Activated CD4-positive, alpha-beta T cell treated with anti-CD3 and anti-CD28 coated beads for 36 hours (primary cell): ENCODE measurements around the gene FOLR2. TPM values are rescaled to one million over a fixed set of nuclear protein-coding genes. Genes with fewer than 3 reads are reported as not detected.
"Not testable (repeated sequence)": the region's sequence is repeated elsewhere in the genome, so short reads cannot be mapped to it uniquely, and the experiment has no call there.

Experiments used
- ATAC-seq: fragments of 200-7000 bp; cut with Tn5 transposase; one replicate; pipeline ENCODE4 v1.10.0; 2021; ENCODE audit warnings: mild to moderate bottlenecking, moderate library complexity
- CTCF ChIA-PET: fragments of 350-600 bp; sonication (Branson Sonifier 250); formaldehyde crosslinking; loops from one replicate; lab custom pipeline; 2021; ENCODE audit warnings: antibody characterized with exemption; lab: Charles Lee
- POLR2A ChIA-PET: fragments of 350-600 bp; sonication (Branson Sonifier 250); formaldehyde crosslinking; loops from one replicate; lab custom pipeline; 2021; ENCODE audit warnings: antibody characterized with exemption, inconsistent platforms; lab: Charles Lee
- DNase-seq: peaks from one replicate; pipeline ENCODE4 v3.0.0-alpha.2; 2020
- H3K27ac Mint-ChIP-seq: one replicate; pipeline ENCODE4 v1.8.0; 2021; ENCODE audit warnings: mixed read lengths
- H3K27me3 Mint-ChIP-seq: one replicate; pipeline ENCODE4 v1.8.0; 2021; ENCODE audit warnings: mixed read lengths
- H3K36me3 Mint-ChIP-seq: one replicate; pipeline ENCODE4 v1.8.0; 2021; ENCODE audit warnings: low read depth, mixed read lengths
- H3K4me1 Mint-ChIP-seq: one replicate; pipeline ENCODE4 v1.8.0; 2021; ENCODE audit warnings: mixed read lengths
- H3K4me3 Mint-ChIP-seq: one replicate; pipeline ENCODE4 v1.8.0; 2021; ENCODE audit warnings: mild to moderate bottlenecking, moderate library complexity, mixed read lengths
- H3K9me3 Mint-ChIP-seq: one replicate; pipeline ENCODE4 v1.8.0; 2021; ENCODE audit warnings: low read depth, mixed read lengths
- intact Hi-C, 2 experiments: fragments of 100-400 bp; cut with DNase I in 1 of 2; cut with micrococcal nuclease in 1 of 2; formaldehyde crosslinking; loops; one replicate each; pipeline versions ENCODE4 v1.14.2 to v1.15.1; 2022 to 2024; cut with DNase I, micrococcal nuclease
- total RNA-seq, 2 experiments: library from RNA; stranded (reverse); gene quantifications; one replicate each; pipeline ENCODE4 v1.2.3, GENCODE V29; 2021

Gene FOLR2
- not detected for total RNA-seq

- POLR2A ChIA-PET, result no interaction called here
- intact Hi-C loops, result no loop called here
- CTCF ChIA-PET, result interaction anchor here (0.6 to 1.1 kb wide), 2 partner anchors 73 to 238 kb away, joined by 3 read pairs; no protein-coding TSS in a partner anchor
Measured at GRCh38 chr11:72216638-72217037, at the start of gene FOLR2. Gene FOLR2 (plus strand): TSS chr11:72216794. CDS start chr11:72218585, 1,791 bp downstream.

GRCh38 chr11:72169046-72169555 lies 47.5 kb upstream of the FOLR2 start:
- H3K36me3 Mint-ChIP-seq, H3K27me3 Mint-ChIP-seq, intact Hi-C loops, DNase-seq, H3K9me3 Mint-ChIP-seq, POLR2A ChIA-PET, H3K27ac Mint-ChIP-seq, H3K4me3 Mint-ChIP-seq, ATAC-seq, H3K4me1 Mint-ChIP-seq: not testable (repeated sequence)
- CTCF ChIA-PET, result interaction anchor here (0.6 to 0.7 kb wide), 2 partner anchors 137 to 327 kb away, joined by 3 read pairs; no protein-coding TSS in a partner anchor

More at GRCh38 chr11:72216638-72217037, at the start of gene FOLR2:
- no peaks in the 10 kb centered on the region for H3K9me3 Mint-ChIP-seq
- no peaks in the 10 kb centered on the region for H3K4me1 Mint-ChIP-seq
- DNase-seq, result no peak
- no peak for ATAC-seq
- H3K27ac Mint-ChIP-seq, result no peak within 1 kb of the TSS
- H3K36me3 Mint-ChIP-seq, result no peaks in the 10 kb centered on the region
- peaks cover 21% of the 10 kb centered on the region for H3K27me3 Mint-ChIP-seq
- no peak within 1 kb of the TSS for H3K4me3 Mint-ChIP-seq

- H3K9me3 Mint-ChIP-seq, H3K4me1 Mint-ChIP-seq, POLR2A ChIA-PET, H3K4me3 Mint-ChIP-seq, intact Hi-C loops, H3K36me3 Mint-ChIP-seq, DNase-seq, ATAC-seq, H3K27ac Mint-ChIP-seq, H3K27me3 Mint-ChIP-seq: not testable (repeated sequence)
- CTCF ChIA-PET, result interaction anchor here (0.6 kb wide), 1 partner anchor 137 kb away, joined by 3 read pairs; no protein-coding TSS in a partner anchor
Measured at GRCh38 chr11:72169754-72170153, 46.8 kb upstream of the FOLR2 start.

GRCh38 chr11:72172043-72172442 lies 44.6 kb upstream of the FOLR2 start:
- ATAC-seq, DNase-seq, H3K4me1 Mint-ChIP-seq, POLR2A ChIA-PET, H3K36me3 Mint-ChIP-seq, H3K27ac Mint-ChIP-seq, CTCF ChIA-PET, intact Hi-C loops, H3K4me3 Mint-ChIP-seq, H3K27me3 Mint-ChIP-seq, H3K9me3 Mint-ChIP-seq: not testable (repeated sequence)

GRCh38 chr11:72173291-72173690 lies 43.3 kb upstream of the FOLR2 start:
- H3K27ac Mint-ChIP-seq, result no peak overlapping the region
- ATAC-seq, result no peak
- no peaks in the 10 kb centered on the region for H3K36me3 Mint-ChIP-seq
- intact Hi-C loops, result no loop called here
- CTCF ChIA-PET, result interaction anchor here (1.0 kb wide), 1 partner anchor 29 kb away, joined by 3 read pairs; no protein-coding TSS in a partner anchor
- no peaks in the 10 kb centered on the region for H3K4me1 Mint-ChIP-seq
- H3K4me3 Mint-ChIP-seq, result no peak overlapping the region
- peaks cover 2% of the 10 kb centered on the region for H3K27me3 Mint-ChIP-seq
- DNase-seq, result no peak
- H3K9me3 Mint-ChIP-seq, result no peaks in the 10 kb centered on the region
- POLR2A ChIA-PET, result no interaction called here

GRCh38 chr11:72174302-72175070 lies 42.1 kb upstream of the FOLR2 start:
- CTCF ChIA-PET, result interaction anchor here (0.5 to 1.0 kb wide), 3 partner anchors 8 to 260 kb away, joined by 3 to 4 read pairs (median 4); partner anchors contain the start of gene CLPB
- no peak for DNase-seq

GRCh38 chr11:72177656-72178055 lies 38.9 kb upstream of the FOLR2 start:
- H3K36me3 Mint-ChIP-seq, result no peaks in the 10 kb centered on the region
- CTCF ChIA-PET, result interaction anchor here (1.6 kb wide), 1 partner anchor 34 kb away, joined by 6 read pairs; no protein-coding TSS in a partner anchor
- no peak for ATAC-seq
- no peak overlapping the region for H3K27ac Mint-ChIP-seq
- no peak overlapping the region for H3K4me3 Mint-ChIP-seq
- intact Hi-C loops, result no loop called here
- H3K27me3 Mint-ChIP-seq, result peaks cover 2% of the 10 kb centered on the region
- H3K4me1 Mint-ChIP-seq, result peaks cover 10% of the 10 kb centered on the region
- POLR2A ChIA-PET, result no interaction called here
- no peaks in the 10 kb centered on the region for H3K9me3 Mint-ChIP-seq
- no peak for DNase-seq

More at GRCh38 chr11:72174302-72175070, 42.1 kb upstream of the FOLR2 start:
- POLR2A ChIA-PET, result no interaction called here
- Mint-ChIP-seq H3K9me3 (no peaks in the 10 kb centered on the region), H3K4me1 (no peaks in the 10 kb centered on the region), H3K27me3 (peaks cover 2% of the 10 kb centered on the region), H3K27ac (no peak overlapping the region), H3K36me3 (no peaks in the 10 kb centered on the region), H3K4me3 (no peak overlapping the region)
- ATAC-seq, result no peak
- intact Hi-C loops, result no loop called here

GRCh38 chr11:72179049-72179803 lies 37.4 kb upstream of the FOLR2 start:
- H3K27me3 Mint-ChIP-seq, result peaks cover 6% of the 10 kb centered on the region
- POLR2A ChIA-PET, result no interaction called here

GRCh38 chr11:72179804-72180396 lies 36.7 kb upstream of the FOLR2 start:
- Mint-ChIP-seq H3K27ac (peak overlapping the region; percentile 12), H3K4me3 (no peak overlapping the region)
- DNase-seq, result peak; percentile 16

More at GRCh38 chr11:72179049-72179803, 37.4 kb upstream of the FOLR2 start:
- no peak for DNase-seq
- Mint-ChIP-seq H3K36me3 (no peaks in the 10 kb centered on the region), H3K27ac (no peak overlapping the region), H3K4me3 (no peak overlapping the region), H3K4me1 (peaks cover 12% of the 10 kb centered on the region), H3K9me3 (no peaks in the 10 kb centered on the region)
- intact Hi-C loops, result no loop called here
- ATAC-seq, result no peak
- CTCF ChIA-PET, result interaction anchor here (1.1 to 1.4 kb wide), 2 partner anchors 154 to 252 kb away, joined by 3 to 6 read pairs; no protein-coding TSS in a partner anchor

GRCh38 chr11:72180892-72181552 lies 35.6 kb upstream of the FOLR2 start:
- peaks cover 12% of the 10 kb centered on the region for H3K4me1 Mint-ChIP-seq
- H3K27ac Mint-ChIP-seq, H3K27me3 Mint-ChIP-seq, DNase-seq, ATAC-seq, H3K9me3 Mint-ChIP-seq, POLR2A ChIA-PET, H3K4me3 Mint-ChIP-seq, H3K36me3 Mint-ChIP-seq: not testable (repeated sequence)
- intact Hi-C loops, result loop anchor here in 1 of 2 experiments (1.0 kb wide), 1 partner anchor 38 kb away; no protein-coding TSS in a partner anchor
- CTCF ChIA-PET, result interaction anchor here (0.6 to 1.4 kb wide), 4 partner anchors 33 to 205 kb away, joined by 3 to 4 read pairs (median 3); no protein-coding TSS in a partner anchor

More at GRCh38 chr11:72179804-72180396, 36.7 kb upstream of the FOLR2 start:
- intact Hi-C loops, result no loop called here
- no peaks in the 10 kb centered on the region for H3K36me3 Mint-ChIP-seq
- H3K27me3 Mint-ChIP-seq, result peaks cover 6% of the 10 kb centered on the region
- ATAC-seq, result peak; percentile 56
- peaks cover 12% of the 10 kb centered on the region for H3K4me1 Mint-ChIP-seq
- POLR2A ChIA-PET, result no interaction called here
- no peaks in the 10 kb centered on the region for H3K9me3 Mint-ChIP-seq
- CTCF ChIA-PET, result interaction anchor here (0.7 to 1.4 kb wide), 6 partner anchors 32 to 251 kb away, joined by 3 to 6 read pairs (median 3); no protein-coding TSS in a partner anchor
